ENCODE measurements around the gene UBE2F. TPM values are rescaled to one million over a fixed set of nuclear protein-coding genes. Genes with fewer than 3 reads are reported as not detected.

UBE2F gene
- total and polyA plus RNA-seq, 12 donors: 26.8 to 101 (median 54.5) TPM

- DNase-seq: no peak
- no peaks in the 10 kb centered on the region for H3K36me3 ChIP-seq (replicated peaks in 1 of 2)
- 79 to 89% (median 83%) methylated on average over 12 to 14 of the region's 14 CpGs for WGBS, 4 donors
- H3K27ac ChIP-seq: no peak overlapping the region
- no peak overlapping the region for H3K4me3 ChIP-seq
- TF ChIP-seq, protein P1, sequence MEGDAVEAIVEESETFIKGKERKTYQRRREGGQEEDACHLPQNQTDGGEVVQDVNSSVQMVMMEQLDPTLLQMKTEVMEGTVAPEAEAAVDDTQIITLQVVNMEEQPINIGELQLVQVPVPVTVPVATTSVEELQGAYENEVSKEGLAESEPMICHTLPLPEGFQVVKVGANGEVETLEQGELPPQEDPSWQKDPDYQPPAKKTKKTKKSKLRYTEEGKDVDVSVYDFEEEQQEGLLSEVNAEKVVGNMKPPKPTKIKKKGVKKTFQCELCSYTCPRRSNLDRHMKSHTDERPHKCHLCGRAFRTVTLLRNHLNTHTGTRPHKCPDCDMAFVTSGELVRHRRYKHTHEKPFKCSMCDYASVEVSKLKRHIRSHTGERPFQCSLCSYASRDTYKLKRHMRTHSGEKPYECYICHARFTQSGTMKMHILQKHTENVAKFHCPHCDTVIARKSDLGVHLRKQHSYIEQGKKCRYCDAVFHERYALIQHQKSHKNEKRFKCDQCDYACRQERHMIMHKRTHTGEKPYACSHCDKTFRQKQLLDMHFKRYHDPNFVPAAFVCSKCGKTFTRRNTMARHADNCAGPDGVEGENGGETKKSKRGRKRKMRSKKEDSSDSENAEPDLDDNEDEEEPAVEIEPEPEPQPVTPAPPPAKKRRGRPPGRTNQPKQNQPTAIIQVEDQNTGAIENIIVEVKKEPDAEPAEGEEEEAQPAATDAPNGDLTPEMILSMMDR (IDR thresholded peaks at IDR 0.05): no peak
- TF ChIP-seq POLR2A (IDR thresholded peaks at IDR 0.05): no peak
- peaks cover 0 to 9% of the 10 kb centered on the region in 2 donors for H3K4me1 ChIP-seq (replicated peaks in 1 of 2)
- no peaks in the 10 kb centered on the region for H3K9me3 ChIP-seq (replicated peaks in 1 of 3)
- intact Hi-C loops (cut with DNase I): no loop called here
- H3K27me3 ChIP-seq: no peaks in the 10 kb centered on the region
Measured at GRCh38 chr2:237920673-237921072, 46.1 kb upstream of the UBE2F start.

GRCh38 chr2:237921967-237922492 is 44.8 kb upstream of the UBE2F start:
- Histone ChIP-seq H3K4me1 (replicated peaks in 1 of 2) (peaks cover 0 to 9% of the 10 kb centered on the region in 2 donors), H3K27me3 (no peaks in the 10 kb centered on the region), H3K27ac (no peak overlapping the region), H3K4me3 (no peak overlapping the region), H3K36me3 (replicated peaks in 1 of 2) (no peaks in the 10 kb centered on the region), H3K9me3 (replicated peaks in 1 of 3) (no peaks in the 10 kb centered on the region)
- WGBS, 4 donors: 92 to 97% (median 94%) methylated on average over 10 of the region's 10 CpGs
- TF ChIP-seq, protein P1 (IDR thresholded peaks at IDR 0.05): no peak
- TF ChIP-seq POLR2A (IDR thresholded peaks at IDR 0.05): no peak
- no peak for DNase-seq
- intact Hi-C loops (cut with DNase I): no loop called here

DNA sequence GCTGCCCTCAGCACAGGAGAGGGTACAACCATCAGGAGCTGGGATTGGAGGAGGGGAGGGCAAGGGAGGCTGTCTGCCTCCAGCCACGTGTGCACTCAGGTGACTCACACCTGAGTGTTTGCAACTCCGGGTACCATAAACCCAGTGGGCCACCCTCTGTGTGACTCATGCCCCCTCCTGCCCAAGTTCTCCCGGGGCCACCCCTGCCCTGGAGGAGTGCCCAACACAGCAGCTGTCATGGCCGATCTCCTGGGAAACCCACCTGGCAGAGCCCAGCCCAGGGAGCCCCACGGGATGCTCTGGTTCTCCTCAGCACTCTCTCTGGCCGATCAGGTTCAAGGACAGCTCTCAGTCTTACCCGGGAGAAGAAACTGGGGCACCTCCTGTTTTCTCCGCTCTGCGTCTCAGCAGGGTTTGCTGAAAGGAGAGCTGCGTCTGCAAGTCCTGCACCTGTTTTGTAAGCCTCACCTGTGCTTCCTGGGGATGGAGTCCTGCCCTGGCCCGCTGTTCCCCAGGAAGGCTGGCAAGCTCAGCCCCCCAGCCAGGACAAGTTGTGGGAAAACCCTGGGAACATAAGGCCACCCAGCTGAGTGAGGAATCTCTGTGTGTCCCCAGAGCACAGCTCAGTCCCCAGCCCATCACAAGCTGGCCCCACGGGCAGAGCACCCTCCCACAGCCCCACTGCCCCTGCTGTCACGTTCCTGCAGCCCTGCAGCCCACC is 44.0 kb upstream of the UBE2F start:
- no peak for TF ChIP-seq POLR2A (IDR thresholded peaks at IDR 0.05)
- TF ChIP-seq, protein P1 (IDR thresholded peaks at IDR 0.05): no peak
- peak in 4 of 7 donors; percentile 6 to 41 (median 31) for DNase-seq
- Histone ChIP-seq H3K4me3 (peak overlapping the region in 1 of 4 donors; percentile 32), H3K9me3 (replicated peaks in 1 of 3) (no peaks in the 10 kb centered on the region), H3K4me1 (replicated peaks in 1 of 2) (peaks cover 0 to 9% of the 10 kb centered on the region in 2 donors), H3K27ac (peak overlapping the region in 2 of 5 donors; percentile 50 to 52), H3K36me3 (replicated peaks in 1 of 2) (no peaks in the 10 kb centered on the region), H3K27me3 (no peaks in the 10 kb centered on the region)
- WGBS, 4 donors: 41 to 57% (median 52%) methylated on average over 3 to 13 of the region's 13 CpGs
- intact Hi-C loops (cut with DNase I): no loop called here

- Histone ChIP-seq H3K4me1 (replicated peaks in 1 of 2) (peaks cover 0 to 9% of the 10 kb centered on the region in 2 donors), H3K36me3 (replicated peaks in 1 of 2) (no peaks in the 10 kb centered on the region), H3K4me3 (peak overlapping the region in 1 of 4 donors; percentile 32), H3K9me3 (replicated peaks in 1 of 3) (no peaks in the 10 kb centered on the region), H3K27ac (peak overlapping the region in 2 of 5 donors; percentile 50 to 52), H3K27me3 (no peaks in the 10 kb centered on the region)
- peak; percentile 63 to 83 (median 80) for DNase-seq
- 6 to 9% (median 7%) methylated on average over 27 to 33 of the region's 33 CpGs for WGBS, 4 donors
- intact Hi-C loops (cut with DNase I): no loop called here
- TF ChIP-seq POLR2A (IDR thresholded peaks at IDR 0.05): no peak
- TF ChIP-seq, protein P1 (IDR thresholded peaks at IDR 0.05): peak; percentile 85 to 100 (median 94)
Measured at GRCh38 chr2:237923481-237924163, 43.2 kb upstream of the UBE2F start.

All from adrenal gland (tissue), 12 donors.